ENCODE measurements around the gene NCKAP1.

DNA sequence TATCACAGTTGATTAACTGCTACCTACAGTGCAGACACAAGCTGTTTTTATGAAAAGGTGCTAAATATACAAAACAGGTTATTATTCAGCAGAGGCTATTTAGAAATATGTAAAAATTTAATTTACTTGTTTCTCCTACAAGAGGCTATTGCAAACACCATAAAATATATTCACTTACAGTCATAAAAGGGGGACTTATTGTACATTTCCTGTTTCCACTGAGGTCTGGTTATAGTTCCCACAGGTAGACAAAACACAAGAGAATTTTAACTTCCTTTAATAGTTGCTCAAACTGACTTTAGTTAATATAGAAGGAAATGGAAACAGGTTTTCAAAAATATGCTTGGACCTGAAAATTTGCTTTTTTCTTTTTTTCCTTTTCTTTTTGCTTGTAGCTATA, 131.8 kb downstream of the NCKAP1 start:
- TF ChIP-seq, protein P1, sequence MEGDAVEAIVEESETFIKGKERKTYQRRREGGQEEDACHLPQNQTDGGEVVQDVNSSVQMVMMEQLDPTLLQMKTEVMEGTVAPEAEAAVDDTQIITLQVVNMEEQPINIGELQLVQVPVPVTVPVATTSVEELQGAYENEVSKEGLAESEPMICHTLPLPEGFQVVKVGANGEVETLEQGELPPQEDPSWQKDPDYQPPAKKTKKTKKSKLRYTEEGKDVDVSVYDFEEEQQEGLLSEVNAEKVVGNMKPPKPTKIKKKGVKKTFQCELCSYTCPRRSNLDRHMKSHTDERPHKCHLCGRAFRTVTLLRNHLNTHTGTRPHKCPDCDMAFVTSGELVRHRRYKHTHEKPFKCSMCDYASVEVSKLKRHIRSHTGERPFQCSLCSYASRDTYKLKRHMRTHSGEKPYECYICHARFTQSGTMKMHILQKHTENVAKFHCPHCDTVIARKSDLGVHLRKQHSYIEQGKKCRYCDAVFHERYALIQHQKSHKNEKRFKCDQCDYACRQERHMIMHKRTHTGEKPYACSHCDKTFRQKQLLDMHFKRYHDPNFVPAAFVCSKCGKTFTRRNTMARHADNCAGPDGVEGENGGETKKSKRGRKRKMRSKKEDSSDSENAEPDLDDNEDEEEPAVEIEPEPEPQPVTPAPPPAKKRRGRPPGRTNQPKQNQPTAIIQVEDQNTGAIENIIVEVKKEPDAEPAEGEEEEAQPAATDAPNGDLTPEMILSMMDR (IDR thresholded peaks at IDR 0.05) = no peak
- no peak for TF ChIP-seq POLR2A (IDR thresholded peaks at IDR 0.05)

Measured in gastroesophageal sphincter (tissue), 3 donors.